GM06990 (cell line): ENCODE data around the gene MINK1.

Source experiments
- DNase-seq: peaks from one replicate; pipeline ENCODE4 v3.0.0-alpha.2; 2011; ENCODE audit not compliant: insufficient read length; ENCODE audit errors: extremely low read depth
- H3K27me3 ChIP-seq: replicated peaks from 2 replicates; pipeline ENCODE4 v1.6.0; 2011; ENCODE audit warnings: low read length; ENCODE audit not compliant: control insufficient read depth, insufficient read depth
- H3K36me3 ChIP-seq: 2 replicates; pipeline ENCODE4 v1.5.1; 2011; ENCODE audit warnings: low read length; ENCODE audit not compliant: control insufficient read depth, insufficient read depth
- H3K4me3 ChIP-seq: replicated peaks from 2 replicates; pipeline ENCODE4 v1.5.1; 2011; ENCODE audit warnings: low read depth, mild to moderate bottlenecking, control low read depth, low read length
- TF ChIP-seq, protein P1 (sequence below): IDR thresholded peaks from 2 replicates; pipeline ENCODE4 v1.5.1; 2011; ENCODE audit warnings: low read length, control low read depth, mild to moderate bottlenecking, inconsistent platforms; ENCODE audit not compliant: insufficient read depth, poor library complexity, severe bottlenecking

MINK1 gene

DNA sequence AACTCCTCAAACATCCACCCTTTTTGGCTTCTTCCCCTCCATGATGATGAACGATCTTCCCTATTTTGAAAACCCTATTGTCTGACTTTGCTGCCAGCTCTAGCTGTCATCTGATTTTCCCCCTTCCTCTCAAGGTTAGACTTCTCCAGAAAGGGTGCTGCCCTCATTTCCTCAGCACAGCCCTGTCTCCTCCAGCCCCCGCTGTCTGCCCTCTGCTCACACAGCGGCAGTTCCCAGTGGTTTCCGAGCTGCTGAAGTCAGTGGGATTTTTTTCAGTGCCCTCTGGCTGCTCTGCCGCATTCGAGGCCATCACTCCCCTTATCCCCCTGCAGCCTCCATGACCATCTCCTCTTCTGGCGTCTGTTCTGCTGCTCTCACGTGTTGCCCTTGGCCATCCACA lies 39.6 kb downstream of the MINK1 start:
- H3K27me3 ChIP-seq: no peaks in the 10 kb centered on the region
- TF ChIP-seq, protein P1, sequence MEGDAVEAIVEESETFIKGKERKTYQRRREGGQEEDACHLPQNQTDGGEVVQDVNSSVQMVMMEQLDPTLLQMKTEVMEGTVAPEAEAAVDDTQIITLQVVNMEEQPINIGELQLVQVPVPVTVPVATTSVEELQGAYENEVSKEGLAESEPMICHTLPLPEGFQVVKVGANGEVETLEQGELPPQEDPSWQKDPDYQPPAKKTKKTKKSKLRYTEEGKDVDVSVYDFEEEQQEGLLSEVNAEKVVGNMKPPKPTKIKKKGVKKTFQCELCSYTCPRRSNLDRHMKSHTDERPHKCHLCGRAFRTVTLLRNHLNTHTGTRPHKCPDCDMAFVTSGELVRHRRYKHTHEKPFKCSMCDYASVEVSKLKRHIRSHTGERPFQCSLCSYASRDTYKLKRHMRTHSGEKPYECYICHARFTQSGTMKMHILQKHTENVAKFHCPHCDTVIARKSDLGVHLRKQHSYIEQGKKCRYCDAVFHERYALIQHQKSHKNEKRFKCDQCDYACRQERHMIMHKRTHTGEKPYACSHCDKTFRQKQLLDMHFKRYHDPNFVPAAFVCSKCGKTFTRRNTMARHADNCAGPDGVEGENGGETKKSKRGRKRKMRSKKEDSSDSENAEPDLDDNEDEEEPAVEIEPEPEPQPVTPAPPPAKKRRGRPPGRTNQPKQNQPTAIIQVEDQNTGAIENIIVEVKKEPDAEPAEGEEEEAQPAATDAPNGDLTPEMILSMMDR: no peak
- no peaks in the 10 kb centered on the region for H3K36me3 ChIP-seq
- no peak overlapping the region for H3K4me3 ChIP-seq
- no peak for DNase-seq

GRCh38 chr17:4877089-4877488 lies 43.9 kb downstream of the MINK1 start:
- Histone ChIP-seq H3K27me3 (no peaks in the 10 kb centered on the region), H3K36me3 (peaks cover 8% of the 10 kb centered on the region; the same call in 1 of the 2 replicates), H3K4me3 (no peak overlapping the region)
- TF ChIP-seq, protein P1: no peak
- DNase-seq: no peak

- Histone ChIP-seq H3K36me3 (peaks cover 13% of the 10 kb centered on the region), H3K4me3 (no peak overlapping the region), H3K27me3 (no peaks in the 10 kb centered on the region)
- no peak for DNase-seq
- TF ChIP-seq, protein P1: no peak
These were observed 46.5 kb downstream of the MINK1 start for GRCh38 chr17:4879601-4880000.

DNA sequence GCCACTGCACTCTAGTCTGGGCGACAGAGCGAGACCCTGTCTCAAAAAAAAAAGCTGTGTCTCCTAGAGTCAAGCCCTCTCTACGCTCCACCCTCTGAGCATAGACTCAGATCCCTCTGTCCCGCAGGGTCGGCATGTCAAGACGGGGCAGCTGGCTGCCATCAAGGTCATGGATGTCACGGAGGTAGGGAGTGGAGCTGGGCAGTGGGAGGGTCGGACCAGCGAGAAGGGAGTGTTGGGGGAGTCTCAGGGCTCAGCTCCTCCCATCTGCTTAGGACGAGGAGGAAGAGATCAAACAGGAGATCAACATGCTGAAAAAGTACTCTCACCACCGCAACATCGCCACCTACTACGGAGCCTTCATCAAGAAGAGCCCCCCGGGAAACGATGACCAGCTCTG lies 47.7 kb downstream of the MINK1 start:
- Histone ChIP-seq H3K4me3 (no peak overlapping the region), H3K36me3 (peaks cover 24% of the 10 kb centered on the region), H3K27me3 (no peaks in the 10 kb centered on the region)
- DNase-seq: no peak
- TF ChIP-seq, protein P1: no peak

DNA sequence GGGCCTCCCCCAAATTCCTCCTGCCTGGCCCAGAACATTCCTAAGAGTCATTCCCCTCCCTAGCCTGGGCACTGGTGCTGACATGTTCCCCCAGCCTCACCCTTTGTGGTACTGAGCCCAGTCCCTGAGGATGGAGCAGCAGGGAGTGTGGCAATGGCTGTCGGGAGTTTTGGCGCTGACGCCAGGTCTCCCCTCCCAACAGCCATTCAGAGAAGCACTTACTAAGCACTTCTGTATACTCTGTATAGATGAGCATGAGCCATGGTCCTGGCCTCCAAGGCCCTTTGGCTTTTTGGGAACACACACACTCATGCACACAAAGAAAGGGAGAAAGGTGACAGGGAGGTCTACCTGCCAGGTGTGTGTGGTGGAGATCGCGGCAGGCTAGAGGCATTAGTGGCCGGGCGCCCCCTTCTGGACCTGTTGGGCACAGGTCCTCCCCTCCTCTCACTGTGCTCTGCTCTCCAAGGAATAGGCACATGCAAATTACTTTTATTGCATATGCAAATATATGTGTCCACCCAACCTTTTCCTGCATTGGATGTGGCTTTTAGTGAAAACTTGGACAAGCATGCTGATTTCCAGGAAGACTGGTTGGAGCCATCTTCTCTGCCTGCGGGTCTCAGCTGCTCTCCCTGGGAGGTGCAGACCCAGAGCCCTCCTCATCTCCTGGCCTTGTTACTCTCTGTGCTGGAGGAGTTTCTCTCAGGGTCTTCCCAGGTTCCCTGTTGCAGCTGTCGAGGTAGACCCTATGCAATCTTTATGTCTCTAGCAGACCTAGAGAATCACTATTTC lies 48.8 kb downstream of the MINK1 start:
- Histone ChIP-seq H3K4me3 (no peak overlapping the region), H3K36me3 (peaks cover 32% of the 10 kb centered on the region), H3K27me3 (no peaks in the 10 kb centered on the region)
- DNase-seq: no peak
- TF ChIP-seq, protein P1: peak; percentile 94

GRCh38 chr17:4884489-4884888 lies 51.3 kb downstream of the MINK1 start:
- Histone ChIP-seq H3K27me3 (no peaks in the 10 kb centered on the region), H3K4me3 (no peak overlapping the region), H3K36me3 (peaks cover 32% of the 10 kb centered on the region)
- no peak for DNase-seq
- TF ChIP-seq, protein P1: no peak
